Measurements from ENCODE around the gene PPP4R3A.
"Not testable (repeated sequence)": the region's sequence is repeated elsewhere in the genome, so short reads cannot be mapped to it uniquely, and the experiment has no call there.

The PPP4R3A gene

DNA sequence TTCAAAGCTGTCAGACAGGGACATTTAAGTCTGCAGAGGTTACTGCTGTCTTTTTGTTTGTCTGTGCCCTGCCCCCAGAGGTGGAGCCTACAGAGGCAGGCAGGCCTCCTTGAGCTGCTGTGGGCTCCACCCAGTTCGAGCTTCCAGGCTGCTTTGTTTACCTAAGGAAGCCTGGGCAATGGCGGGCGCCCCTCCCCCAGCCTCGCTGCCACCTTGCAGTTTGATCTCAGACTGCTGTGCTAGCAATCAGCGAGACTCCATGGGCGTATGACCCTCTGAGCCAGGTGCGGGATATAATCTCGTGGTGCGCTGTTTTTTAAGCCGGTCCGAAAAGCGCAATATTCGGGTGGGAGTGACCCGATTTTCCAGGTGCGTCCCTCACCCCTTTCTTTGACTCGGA lies 73.8 kb downstream of the PPP4R3A start:
- not testable (repeated sequence) for DNase-seq

DNA sequence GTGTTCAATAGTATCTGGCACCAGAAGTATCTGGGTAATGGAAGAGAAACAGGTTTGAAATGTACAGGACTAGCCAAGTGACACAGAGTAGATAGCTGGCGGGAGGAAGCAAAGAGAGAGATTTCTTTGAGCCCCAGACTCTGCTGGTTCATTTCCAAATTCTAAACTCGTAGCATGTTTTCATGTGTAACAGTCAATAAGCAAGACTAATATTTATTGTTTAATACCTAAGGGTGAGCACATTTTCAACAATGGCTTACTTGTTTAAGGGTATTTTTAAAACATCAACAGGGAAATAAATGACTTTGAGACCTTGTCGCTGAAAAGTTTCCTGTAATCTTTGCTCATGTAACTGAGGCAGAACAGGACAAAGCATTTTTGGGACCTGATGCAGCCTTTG lies 80.7 kb downstream of the PPP4R3A start:
- DNase-seq: no peak

DNA sequence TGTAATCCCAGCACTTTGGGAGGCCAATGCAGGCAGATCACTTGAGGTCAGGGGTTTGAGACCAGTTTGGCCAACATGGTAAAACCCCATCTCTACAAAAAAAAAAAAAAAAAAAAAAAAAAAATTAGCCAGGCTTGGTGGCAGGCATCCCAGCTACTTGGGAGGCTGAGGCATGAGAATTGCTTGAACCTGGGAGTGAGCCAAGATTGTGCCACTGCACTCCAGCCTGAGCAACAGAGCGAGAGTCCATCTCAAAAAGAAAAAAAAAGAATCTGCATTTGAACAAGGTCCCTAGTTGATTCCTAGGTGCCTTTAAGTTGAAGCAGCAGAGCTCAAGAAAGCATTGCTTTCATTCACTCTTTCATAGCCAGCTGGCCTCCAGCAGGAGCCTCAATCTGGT lies 81.2 kb downstream of the PPP4R3A start:
- DNase-seq: not testable (repeated sequence)

DNA sequence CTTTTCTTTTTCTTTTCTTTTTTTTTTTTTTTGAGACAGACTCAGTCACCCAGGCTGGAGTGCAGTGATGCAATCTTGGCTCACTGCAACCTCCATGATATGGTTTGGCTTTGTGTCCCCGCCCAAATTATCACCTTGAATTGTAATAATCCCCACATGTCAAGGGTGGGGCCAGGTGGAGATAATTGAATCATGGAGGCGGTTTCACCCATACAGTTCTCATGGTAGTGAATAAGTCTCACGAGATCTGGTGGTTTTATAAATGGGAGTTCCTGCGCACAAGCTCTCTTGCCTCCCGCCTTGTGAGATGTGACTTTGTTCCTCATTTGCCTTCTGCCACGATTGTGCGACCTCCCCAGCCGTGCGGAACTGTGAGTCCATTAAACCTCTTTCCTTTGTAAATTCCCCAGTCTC lies 84.6 kb downstream of the PPP4R3A start:
- not testable (repeated sequence) for DNase-seq

DNA sequence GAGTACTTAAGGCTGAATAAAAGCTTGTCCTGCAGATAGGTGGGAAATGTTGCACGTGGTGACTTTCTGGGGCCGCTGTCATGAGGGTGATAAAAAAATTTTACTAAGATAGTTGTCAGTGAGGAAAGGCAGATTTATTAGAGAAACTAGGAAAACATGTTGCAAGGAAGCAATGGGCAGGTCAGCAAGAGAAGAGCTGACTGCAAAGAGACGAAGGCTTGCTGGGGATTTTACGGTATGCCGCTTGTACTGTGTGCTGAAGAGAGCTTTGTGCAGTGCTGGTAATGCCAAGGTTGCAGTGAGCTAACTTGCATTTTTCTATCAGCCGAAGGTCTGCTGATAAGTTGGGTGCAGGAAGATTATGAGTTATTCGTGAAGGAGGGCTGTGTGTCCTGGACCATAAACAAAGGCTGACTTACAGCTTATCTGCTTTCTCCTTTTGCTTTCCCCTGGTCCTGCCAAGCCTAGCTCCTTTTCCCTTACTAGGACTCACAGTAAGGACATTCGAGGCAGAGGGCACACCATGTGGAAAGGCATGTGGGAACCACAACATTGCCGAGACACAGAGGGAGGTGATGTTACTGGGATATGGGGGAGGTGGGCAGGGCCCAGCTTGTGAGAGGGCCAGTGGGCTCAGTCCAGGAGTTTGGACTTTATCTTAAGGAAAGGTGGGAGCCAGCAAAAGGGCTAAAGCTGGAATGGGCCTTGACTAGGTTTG lies 85.1 kb downstream of the PPP4R3A start:
- DNase-seq: no peak

DNA sequence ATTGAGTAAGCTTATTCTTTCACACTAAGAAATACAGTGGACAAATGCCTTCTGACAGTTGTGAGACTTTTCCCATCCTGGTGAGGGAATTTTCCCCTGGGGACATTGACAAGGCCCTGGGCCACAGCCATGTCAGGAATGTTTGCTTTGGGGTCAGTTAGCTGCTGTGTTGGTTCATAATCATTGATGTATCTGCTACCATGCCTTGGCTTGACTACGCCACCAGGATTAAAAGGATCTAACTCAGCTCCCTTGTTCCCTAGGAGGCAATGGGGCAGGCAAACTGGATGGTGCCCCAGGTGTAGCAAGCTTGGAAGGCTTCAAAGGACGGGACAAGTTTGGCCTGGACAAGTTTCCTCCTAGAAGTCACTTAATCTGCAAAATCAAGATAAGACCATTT lies 89.4 kb downstream of the PPP4R3A start:
- DNase-seq: no peak

DNA sequence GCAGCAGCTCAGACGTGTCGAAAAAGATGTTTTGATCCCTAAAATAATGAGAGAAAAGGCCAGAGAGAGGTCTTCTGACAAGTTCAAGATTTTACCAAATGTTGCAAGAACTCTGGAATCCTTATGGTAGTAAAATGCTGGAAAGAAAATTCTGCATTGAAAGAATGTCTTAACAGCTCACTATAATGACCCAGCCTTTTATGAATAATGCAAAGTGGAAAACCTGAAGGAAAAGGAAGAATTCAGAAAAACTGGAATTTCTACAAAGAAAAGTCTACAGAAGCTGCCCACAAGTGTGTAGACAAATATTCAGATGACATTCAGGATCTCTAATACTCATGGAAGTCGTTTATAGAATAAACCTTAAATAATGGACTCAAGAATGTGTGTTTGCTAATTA lies 90.7 kb downstream of the PPP4R3A start:
- no peak for DNase-seq

DNA sequence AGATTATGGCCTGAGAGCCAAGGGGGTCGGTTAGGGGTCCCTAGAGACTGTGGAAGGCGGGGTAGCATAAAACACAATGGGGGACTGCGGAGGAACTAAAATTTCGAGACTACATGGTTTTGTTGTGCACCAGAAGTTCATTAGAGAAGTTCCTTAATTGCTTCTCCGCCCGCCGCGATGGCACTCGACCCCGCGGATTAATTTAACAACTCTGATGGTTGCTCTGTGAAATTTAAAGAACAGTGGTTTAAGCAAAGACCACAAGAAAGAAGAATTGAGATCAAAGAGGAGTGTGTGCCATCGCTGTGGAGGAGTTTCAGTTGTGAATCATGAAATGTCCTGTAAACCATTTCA lies 91.1 kb downstream of the PPP4R3A start:
- no peak for DNase-seq

DNA sequence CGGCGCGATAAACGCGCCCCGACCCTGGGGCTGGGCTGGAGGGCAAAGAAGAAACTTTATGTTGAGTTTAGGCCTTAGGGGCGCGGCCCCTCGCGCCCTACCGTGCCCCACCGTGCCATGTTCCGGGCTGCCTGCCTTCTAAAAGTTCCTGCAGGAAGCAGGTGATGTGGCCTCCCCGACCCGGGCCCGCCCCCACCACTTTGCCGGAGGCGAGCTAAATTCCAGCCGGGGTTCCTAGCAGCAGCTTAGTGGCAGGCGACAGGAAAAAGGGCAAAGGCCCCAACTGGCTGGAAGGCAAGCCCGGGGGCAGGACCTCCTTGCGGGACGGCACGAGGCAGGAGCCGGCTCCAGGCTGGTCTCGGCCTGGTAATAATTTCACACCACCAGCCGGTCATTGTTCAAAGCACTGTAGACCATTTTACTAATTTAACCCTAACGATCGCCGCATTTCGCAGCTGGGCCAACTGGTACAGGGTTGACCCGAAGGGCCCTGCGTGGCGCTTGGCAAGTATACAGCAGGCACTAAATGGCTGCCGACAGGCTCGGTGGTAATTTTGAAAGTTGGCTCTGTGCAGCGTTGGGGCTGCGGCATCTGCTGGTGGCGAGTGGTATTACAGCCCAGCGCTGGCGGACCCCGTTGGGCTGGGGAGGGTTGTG lies 91.6 kb downstream of the PPP4R3A start:
- DNase-seq: no peak

DNA sequence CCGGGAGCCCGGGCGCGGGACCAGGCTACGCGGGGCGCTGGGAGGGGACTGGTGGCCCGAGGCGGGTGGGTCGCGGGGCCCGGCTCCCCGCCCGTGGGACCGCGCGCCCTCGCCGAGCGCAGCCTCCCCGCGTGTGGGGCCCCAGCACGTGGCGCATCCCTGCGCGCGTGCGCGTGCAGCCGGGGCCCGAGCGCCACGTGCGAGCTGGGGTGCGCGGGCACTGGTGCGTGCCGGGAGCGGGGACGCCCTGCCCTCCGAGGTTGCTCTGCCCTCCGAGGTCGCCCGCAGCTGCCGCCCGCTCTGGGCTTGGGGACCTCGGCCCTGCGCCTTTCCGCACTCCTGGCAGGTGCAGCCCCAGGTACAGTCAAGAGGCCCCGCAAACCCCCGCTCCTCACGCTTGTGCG lies 92.1 kb downstream of the PPP4R3A start:
- no peak for DNase-seq

DNA sequence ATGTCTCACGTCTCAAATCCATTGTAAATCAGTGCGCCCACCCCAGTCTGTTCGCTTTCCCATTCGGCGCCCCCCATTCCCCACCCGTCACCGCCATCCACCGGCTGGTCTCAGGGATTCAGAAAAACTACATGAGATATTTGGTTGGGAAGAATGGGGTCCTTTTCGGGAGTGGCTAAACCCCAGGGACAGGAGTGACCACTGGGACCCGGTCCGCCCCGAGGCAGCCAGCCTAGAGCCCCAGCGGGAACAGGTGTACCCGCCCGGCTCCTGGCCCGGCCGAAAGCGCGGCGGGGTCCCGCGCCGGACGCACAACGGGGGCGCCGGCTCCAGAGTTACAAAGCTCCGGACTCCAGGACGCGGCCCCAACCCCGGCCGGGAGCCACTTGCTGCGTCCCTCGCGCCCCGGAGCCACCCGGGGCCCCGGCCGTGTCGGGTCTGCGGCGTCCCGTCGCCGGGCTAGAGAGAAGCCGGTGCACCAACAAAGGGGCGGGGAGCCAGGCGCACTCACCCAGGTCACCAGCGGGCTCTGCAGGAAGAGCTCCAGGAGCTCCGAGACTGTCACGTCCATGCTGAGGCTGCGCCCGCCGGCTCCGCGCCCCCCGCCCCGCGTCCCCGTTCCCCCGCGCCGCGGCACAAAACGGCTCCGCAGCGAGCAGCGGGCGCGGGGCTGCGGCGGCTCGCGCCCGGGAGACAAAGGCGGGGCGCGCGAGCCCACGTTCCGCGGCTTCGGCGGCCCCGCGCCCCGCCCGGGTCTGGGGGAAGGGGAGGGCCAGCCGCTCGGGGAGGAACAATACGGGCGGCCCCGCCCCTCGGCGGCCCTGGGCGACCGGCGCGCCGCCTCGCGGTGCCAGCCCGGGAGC lies 92.8 kb downstream of the PPP4R3A start, which contains the start of gene CCDC88C:
CCDC88C (minus strand) TSS at position 701 of the 863 bp plus-strand sequence; CDS start at position 571, 130 bp downstream.
- no peak for DNase-seq

DNA sequence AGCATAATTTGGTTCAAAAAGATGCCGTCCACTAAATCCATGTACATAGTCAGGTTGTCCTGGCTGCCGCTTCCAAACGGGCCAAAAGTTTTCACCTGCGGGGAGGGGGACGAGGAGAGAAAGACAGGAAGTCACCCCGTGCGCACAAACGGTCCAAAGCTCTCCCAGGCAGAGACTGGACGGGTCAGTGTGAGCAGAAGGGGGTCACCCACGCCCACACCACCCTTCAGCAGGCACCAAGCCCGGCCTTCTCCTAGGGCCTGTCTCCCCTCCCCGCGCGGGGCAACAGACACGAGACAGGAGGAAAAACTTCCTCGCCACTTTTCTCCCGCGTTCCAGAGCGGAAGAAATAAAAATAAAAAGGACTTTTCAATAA lies 93.4 kb downstream of the PPP4R3A start:
- DNase-seq: no peak

DNA sequence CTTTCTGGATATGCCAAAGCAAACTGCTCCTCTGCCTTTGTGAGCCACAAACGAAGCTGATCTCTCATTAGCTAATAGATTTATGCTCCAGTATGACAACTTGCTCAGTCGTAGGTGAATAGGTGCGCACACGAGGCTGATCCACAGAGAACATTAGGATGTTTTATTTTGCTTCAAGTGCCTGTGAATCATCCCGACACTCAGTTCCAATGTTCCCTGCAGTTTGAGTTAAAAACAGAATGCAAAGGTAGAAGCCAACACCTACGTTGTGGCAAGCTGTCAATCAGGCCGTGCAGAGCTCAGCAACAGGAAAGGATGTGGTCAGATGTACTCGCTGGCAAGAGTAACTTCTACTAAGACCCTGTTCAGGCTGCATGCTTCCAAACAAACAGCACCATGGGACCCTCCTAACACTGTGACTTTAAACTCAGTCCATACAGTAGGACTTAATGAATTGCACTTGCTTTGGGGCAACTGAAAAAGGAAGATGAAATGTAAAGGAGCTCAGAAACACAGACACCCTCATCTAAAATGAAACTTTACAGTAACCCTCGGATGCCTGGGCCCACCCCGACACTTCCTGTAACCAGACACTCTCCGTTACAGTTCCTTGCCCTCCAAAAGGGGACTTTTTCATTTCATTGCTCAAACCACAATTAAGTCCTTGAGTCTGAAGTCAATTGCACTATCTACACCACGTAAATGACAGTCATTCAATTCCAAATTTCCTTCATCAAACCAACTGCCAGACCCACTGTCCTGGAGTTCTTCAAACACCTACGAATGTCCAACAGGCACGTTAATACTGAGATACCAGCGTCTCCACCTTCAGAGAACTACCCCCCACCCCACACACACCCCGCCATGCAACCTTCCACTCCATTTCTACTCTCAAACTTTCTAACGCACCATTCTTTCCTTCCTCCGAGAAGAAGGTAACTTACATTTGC lies 94.0 kb downstream of the PPP4R3A start:
- DNase-seq: no peak

DNA sequence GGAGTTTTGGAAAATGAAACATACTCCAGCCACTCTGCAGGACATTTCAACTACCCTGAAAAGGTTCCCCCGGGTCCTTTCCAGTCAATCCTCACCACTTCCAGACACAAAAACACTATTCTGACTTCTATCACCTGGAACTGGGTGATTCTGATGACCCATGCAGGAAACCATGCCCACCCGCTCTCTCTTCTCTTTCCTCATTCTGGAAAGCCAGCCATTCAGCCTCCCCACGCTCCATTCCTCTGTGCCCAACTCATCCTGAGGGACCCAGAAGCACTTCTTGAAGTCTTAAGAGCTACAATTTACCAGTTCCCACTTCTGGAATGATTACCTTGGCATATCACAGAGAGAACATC lies 95.7 kb downstream of the PPP4R3A start:
- no peak for DNase-seq

DNA sequence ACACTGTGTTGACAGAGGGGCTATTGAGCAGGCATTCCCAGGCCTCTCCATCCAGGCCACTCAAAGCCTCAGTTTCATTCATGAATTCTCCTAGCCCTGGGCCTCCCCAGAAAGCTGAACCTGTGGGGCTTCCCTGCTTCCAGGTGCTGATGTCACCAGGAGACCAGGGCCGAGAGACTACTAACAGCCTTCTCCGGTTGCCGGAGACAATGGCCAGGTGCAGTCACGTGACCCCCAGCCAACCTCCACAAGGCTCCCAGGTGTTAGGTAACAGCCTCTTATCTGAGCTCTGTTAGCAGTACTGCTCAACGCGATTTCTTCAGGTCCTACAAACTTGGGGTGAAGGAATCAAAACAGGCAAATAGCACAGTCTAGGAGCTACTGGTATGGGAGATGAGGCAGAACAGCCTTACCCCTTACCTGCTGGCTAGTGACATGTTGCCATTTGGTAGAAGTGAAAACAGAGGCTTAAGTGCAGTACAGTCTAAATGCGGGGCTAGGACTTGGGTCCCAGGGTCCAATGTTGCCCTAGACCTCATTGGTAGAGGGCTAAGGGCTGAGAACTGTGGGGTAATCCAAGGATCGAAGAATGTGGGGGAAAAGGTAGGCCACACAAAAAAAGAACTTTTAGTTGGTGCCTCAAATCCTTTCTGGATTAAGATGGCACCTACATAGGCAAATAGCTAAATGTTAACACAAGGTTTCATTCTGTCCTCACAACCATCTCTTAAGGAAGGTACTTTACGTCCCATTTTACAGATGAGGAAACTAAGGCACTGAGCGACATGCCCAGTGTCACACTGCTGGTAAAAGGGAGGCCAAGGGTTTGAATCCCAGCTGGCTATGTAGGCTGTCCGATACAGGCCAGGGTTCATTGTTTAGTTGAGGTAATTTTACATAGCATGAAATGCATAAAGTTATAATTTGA lies 96.3 kb downstream of the PPP4R3A start:
- DNase-seq: no peak

DNA sequence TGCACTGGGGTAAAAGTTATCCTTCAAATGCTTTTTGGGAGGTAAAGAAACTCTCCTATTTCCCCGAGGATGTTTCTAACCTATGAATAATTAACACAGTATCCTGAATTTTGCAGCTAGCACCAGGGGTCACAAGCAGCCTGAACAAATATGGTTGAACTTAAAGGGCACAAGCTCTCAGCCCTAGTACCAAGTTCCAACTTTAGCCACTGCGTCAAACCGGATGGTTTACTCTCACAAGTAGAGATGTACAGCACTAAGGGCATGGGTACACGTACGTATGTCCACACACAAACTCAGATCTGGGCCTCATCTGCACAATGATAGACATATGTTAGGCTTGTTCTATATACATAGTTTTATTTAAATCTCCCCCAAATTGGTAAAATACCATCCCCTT lies 97.2 kb downstream of the PPP4R3A start:
- DNase-seq: no peak

DNA sequence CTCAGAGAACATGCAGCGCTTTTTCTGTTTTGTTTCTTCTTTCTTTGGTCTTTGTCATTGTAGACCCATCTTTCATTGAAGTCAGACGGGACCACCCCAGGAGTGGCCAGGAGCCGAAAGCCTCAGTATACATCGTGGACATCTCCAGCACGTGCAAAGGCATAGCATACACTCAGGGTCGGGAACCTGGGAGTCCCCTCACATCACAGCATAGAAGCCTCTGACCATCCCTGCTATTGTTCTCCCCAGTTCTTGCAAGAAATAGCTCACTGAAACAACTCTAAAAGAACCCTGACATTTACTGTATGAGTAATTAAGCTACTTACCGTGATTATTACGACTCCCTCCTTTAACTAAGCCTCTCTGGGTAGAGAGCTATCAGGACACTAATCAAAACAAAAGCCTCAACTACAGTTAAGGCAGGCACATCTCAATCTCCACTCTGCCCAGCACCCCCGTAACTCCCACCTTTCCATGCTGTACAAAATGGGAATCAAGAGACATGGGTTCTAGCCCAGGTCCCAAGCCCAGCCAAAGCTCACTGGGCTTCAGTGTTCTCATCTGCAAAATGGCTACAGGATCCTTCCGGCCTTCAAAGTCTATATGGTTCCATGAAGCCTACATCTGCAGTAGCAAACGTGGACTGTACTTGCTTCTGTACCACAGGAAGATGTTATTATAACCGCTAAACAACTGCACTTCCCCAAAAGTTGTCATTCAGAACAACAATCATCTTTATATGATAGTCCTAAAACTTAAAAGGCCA lies 99.2 kb downstream of the PPP4R3A start:
- DNase-seq: no peak

DNA sequence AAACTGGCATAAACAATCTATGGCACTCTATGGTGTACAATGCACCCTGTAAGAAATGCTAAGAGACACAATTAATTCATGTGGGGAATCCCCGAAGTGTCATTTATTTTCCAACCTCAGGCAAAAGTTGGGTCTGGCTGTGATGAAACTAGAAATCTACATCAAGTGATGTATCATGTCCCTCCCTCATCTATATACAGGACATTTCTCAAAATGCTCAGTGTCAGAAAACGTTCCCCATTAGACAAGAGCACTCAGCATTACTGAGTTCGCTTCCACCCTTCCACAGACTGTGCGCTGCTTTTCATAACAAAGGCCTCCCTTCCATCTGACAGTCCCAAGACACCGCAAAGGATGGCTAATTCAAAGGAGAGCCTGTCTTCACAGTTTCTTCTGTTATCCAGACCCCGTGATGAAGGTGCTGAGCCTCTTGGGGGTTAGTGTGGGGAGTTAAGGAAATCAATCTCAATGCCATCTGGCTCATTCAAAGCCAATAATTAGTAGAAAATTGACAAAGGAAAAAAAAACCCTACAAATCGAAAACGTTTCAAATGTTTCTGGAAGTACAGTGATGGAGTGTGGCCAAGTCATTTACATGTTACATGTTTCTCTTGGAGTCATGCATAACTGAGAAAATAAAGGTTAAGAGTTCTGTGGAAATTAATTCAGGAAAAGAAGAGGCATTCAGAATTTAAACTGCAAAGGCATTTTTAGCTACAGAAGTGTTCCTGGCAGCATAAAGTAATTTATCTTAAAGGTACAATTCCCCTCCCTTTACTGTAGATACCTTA lies 100.0 kb downstream of the PPP4R3A start:
- DNase-seq: no peak

DNA sequence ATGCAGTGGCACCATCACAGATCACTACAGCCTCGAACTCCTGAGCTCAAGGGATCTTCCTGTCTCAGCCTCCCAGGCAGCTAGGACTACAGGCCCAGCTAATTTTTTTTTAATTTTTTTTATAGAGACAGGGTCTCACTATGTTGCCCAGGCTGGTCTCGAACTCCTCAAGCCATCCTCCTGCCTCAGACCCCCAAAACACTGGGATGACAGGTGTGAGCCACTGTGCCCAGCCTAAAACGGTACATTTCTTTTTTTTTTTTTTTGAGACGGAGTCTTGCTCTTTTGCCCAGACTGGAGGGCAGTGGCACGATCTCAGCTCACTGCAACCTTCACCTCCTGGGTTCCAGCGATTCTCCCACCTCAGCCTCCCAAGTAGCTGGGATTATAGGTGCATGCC lies 100.9 kb downstream of the PPP4R3A start:
- not testable (repeated sequence) for DNase-seq
